Erythroblast (primary cell): ENCODE measurements around the gene EIF4B.

Experiments used
- DNase-seq, 2 experiments: peaks; one replicate each; lab custom pipeline; 2025; lab: John Stamatoyannopoulos, UW
- GATA1 ChIP-seq: IDR thresholded peaks from 2 replicates; pipeline ENCODE4 v1.6.1; 2011; ENCODE audit warnings: low read depth, mild to moderate bottlenecking, control low read depth, low read length, moderate library complexity
- POLR2A ChIP-seq: IDR thresholded peaks from 2 replicates; pipeline ENCODE4 v1.6.1; 2011; ENCODE audit warnings: mild to moderate bottlenecking, low read length

EIF4B gene

DNA sequence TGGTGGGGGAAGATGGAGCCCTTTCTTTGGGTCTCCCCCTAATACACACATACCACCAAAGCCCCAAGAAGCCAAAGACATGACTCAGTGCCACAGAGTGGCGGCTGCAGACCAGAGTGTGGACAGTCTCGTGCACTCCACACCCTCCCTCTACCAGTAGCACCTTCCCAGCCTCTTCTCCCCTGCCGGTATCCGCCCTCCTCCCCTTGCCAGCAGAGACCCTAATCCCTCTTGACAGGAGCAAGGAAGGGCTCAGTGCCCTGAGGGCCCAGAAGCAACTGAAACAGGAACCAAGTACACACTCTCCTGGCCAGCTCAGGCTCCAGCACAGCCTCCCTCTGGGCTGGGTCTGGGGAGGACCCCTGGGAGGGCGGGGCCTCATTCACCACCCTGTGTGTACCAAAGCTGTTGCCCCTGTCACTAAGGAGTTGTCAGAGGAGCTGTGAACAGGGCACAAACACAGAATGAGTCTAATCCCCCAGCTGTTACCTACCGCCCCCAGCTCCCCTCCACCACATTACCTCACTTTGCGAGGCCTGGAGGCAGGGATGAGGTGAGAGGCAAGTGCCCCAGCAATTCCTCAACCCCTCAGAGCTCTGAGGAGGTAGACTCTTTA, 64.7 kb downstream of the EIF4B start:
- no peak for TF ChIP-seq GATA1
- no peak for TF ChIP-seq POLR2A
- DNase-seq = no peak

DNA sequence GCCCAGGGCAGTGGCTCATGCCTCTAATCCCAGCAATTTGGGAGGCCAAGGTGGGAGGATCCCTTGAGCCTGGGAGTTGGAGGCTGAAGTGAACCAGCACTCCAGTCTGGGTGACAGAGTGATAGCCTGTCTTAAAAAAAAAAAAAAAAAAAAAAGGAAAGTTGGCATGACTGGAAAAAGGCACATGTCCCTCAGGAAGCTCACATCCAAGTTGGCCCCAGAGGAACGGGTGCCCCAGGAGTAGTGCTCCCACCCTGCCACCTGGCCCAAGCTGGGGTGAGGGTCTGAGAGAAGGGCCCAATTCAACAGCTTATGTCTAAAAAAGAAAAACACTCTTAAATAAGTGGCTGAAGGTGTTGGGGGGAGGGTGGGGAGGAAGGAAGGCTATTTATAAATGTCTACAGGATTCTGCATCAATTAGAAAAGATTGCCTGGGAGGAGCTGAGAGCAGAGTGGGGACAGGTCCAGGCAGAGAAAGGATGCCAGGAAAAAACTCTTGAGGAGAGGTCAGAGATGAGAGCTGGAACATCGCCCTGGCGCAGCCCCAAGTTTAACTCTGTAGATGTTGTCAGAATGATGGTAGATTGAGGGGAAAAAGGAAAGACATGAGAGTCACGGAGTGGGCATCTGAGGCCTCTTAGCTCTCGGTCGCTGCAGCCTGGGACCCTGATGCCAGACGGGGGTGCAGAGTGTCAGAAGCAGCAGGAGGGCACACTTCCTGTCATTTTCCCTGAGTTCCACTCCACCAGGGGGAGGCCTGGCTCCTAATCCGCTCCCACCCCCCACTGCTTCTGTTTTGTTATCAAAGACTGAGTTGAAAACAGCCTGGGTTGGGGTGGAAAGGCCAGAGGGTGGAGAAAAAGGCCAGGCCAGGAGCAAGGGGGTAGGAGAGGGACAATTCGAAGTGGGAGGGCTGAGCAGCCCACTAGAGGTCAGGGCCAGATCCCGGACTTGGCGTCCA, 65.6 kb downstream of the EIF4B start:
- no peak for DNase-seq
- TF ChIP-seq GATA1 (no peak), POLR2A (no peak)

DNA sequence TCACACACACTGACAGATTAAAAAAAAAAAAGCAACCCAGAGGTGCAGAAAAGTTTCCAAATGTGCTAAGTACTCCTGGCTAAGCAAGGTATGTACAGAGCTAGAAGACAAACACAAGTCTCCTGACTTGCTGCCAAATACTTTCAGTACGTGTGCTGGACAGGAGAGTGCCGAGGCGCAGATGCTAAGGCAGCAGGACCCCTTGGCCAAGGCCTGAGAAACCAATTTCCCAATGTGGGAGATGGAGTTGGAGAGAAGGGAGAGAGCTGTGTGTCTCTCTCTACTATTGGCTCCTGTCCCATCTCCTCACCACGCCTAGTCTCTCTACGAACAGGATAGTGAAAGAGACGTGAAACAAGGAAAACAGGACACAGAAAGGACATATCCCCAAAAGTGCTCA, 67.6 kb downstream of the EIF4B start:
- DNase-seq = no peak
- TF ChIP-seq GATA1 (no peak), POLR2A (no peak)

DNA sequence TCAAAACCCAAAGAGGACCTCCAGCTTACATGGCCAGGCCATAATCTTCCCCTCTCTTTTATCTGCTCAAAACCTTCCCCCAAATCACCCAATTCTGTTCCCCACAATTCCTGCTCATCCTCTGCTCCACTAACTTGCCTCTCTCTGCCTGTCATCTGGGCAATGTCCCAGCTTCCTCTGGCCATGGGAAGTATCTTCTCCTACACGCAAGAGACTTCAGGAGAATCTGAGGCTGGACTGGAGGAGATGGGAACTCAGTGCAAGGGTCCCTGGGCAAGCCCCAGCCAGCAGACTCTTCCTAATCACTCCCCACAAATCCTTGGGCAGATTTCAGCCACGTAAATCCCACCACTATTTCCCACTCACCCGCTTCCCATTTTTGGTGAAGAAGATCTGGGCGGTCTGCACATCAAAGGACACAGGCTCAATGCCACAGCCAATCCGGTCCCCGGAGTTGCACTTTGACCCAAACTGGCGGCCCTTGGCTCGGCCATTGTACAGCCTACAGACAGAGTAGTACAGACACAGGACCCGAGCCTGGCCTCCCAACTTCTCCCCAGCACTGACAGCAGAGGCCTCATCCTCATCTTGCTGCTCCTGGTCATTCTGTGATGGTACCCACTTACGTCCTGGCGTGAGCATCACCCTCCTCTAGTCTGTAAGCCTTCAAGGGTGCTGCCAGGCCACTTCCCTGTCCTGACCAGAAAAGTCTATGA, 68.2 kb downstream of the EIF4B start:
- TF ChIP-seq POLR2A (no peak), GATA1 (no peak)
- no peak for DNase-seq

DNA sequence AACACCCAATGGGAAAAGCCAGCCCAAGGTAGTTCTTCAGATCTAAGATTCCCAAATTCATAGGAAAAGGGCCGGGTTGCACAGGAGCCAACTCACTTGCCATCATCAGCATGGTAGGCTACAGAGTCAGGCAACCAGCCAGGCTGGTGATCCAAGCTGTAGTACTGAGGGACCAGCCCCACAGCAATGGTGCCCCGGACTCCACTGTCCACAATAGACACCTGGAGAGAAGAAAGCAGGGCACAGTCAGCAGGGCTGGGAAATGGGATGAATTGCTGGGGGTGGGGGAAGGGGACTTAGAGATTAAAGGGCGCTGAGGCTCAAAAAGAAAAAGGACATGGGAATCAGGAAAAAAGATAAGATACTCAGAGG, 68.7 kb downstream of the EIF4B start:
- TF ChIP-seq POLR2A = no peak
- TF ChIP-seq GATA1 = no peak

DNA sequence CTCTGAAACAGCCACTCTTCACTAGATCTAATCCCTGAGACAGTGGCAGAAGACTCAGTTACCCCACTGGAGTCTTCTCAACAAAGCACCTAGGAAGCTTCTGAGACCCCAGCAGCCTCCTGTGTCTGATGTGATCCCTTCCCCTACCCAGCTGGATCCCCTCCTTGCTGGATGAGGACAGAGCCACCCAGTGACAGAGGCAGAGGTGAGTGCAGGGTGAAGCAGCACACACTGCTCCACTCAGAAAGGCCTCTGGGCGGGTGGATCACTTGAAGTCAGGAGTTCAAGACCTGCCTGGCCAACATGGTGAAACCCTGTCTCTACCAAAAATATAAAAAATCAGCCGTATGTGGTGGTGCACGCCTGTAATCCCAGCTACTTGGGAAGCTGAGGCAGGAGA, 70.2 kb downstream of the EIF4B start:
- no peak for DNase-seq
- no peak for TF ChIP-seq POLR2A
- TF ChIP-seq GATA1 = no peak

More for the DNA sequence above, 68.7 kb downstream of the EIF4B start:
- no peak for DNase-seq

DNA sequence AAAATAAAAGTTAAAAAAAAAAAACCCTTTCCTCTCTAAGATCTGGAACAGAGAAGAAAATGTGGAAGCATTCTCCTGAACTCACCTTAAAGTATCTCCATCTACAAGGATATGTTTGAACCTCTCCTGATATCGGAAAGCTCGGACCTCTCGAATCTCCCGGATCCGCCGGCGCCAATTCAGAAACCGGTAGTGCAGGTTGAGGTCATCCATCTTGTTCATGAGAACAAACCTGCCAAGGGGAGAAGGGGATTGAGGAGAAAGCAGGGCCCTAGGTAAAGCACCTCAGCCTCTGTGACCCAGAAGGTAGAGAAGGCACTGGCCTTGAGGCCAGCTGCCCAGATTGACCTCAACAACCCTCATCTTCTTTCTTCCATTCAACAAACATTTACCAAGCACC, 70.8 kb downstream of the EIF4B start:
- TF ChIP-seq POLR2A = no peak

DNA sequence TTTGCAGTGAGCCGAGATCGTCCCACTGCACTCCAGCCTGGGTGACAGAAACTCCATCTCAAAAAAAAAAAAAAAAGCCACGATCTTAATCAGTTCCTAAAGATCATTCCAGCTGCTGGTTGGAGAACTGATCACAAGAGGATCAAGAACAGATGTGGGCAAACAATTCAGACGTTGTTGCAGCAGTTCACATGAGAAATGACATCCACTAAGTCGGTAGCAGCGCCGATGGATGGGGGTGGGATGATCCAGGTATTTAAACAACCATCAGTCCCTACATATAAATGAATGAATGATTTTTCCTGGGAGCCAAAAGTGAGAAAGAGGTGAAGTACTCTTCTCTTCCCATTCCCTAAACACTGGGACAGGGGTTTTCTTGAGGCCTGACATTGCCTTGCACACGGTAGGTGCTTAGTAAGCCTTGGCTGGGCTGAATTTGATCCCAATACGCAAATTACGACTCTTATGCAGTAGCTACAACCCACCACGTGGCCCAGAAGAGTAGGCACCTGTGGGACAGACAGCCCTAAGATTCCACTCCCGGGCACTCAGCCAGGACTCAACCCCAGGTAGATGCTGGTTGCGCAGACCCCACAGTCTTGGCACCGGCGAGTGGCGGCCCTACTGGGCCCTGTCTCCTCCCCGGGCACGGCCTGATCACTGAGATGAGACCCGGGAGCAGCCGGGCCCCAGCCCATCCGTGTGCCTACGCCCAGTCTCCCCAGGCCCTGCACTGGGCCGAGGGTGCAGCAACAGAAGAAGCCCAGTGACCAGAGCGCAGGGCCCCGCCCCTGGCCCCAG, 72.4 kb downstream of the EIF4B start:
- DNase-seq = no peak
- no peak for TF ChIP-seq GATA1
- TF ChIP-seq POLR2A = no peak

More for the DNA sequence above, 70.8 kb downstream of the EIF4B start:
- DNase-seq = no peak

DNA sequence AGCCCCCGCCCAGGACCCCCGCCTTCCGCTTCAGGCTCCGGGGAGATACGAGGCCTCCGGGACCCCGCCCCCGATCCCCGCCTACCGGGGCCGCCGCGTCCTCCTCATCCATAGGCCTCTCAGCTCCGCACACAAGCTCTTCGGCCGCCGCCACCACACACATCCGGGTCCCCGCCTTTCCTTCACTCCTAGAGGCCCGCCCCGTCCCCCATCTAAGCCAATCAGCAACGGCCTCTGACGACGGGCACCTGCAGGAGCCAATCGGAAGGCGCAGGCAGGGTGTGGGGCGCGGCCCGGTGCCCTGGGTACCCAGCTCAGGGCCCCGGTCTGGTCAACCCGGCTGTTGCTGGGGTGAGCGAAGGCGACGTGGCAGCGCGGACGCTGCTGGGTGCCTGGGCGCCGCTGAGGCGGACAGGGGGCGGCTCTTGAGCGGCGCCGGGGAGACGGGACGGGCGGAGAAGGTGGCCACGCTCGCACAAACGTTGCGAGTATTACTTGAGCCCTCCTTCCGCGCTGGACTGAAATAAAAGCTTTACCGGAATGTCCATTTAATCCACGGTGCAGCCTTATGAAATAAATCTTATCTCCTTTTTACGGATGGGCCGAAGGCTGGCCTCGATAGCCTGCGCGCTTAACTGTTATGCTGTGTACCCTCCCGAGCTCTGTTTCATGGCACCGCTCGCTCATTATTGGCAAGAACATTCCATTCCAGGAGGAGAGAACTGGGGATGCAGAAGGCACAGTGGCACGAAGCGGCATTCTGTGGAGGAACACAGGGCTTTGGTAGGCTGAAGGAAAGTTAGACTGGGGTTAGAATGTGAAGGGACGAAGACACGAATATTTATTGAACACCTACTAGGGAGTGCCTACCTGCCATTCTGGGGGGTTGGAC, 73.2 kb downstream of the EIF4B start, which contains the start of gene SPRYD3:
TSS of gene SPRYD3 (minus strand) at position 165 of the 892 bp plus-strand sequence. CDS start at position 108, 57 bp downstream.
- DNase-seq = peak; percentile 97 to 98
- TF ChIP-seq GATA1 (no peak), POLR2A (peak; percentile 81)

DNA sequence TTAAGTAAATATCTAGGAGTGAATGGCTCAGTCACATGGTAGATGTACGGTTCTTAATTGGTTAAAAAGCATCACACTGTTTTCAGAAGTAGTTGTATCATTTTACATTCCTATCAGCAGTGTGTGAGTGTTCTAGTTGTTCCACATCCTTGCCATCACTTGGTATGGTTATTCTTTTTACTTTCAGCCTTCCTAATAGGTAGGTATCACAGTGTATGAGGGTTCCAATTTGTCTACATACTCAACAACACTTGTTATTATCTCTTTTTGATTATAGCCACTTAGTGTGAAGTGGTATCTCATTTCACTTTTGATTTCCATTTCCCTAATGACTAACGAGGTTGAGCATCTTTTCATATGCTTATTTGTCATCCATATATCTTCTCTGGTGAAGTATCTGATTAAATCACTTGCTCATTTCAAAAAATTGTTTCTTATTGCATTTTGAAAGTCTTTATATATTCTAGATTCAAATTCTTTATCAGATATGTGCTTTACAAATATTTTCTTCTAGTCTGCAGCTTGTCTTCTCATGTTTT, 76.5 kb downstream of the EIF4B start:
- no peak for DNase-seq
- TF ChIP-seq GATA1 (no peak), POLR2A (no peak)

DNA sequence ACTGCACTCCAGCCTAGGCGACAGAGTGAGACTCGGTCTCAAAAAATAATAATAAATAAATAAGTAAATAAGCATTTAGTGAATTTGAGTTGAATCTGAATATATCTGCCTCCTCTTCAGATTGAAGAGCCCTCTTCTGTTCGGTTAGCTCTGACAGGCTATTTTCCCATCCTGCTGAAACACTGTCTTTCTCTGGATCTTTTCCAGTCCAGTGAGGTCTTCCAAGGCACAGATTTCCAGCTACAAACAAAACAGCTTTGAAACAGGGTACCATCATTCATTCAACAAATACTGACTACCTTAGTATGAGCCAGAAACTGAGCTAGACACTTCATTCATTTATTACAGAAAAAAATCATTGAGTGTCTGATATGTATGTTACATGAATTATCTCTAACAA, 80.1 kb downstream of the EIF4B start:
- TF ChIP-seq GATA1 = no peak
- no peak for TF ChIP-seq POLR2A
- no peak for DNase-seq

DNA sequence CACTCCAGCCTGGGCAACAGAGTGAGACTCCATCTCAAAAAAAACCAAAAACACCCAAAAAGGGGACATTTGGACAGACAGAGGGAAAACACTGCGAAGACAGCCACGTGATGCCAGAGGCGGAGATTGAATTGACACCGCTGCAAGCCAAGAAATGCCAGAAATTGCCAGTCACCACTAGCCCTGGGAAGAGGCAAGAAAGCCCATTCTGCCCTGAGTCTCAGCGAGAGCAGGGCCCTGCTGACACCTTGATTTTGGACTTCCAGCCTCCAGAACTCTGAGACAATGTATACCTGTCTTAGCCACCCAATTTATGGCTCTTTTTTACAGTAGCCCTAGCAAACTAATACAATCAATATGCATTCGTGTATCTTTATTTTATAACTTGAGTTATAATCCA, 83.8 kb downstream of the EIF4B start:
- TF ChIP-seq POLR2A (no peak), GATA1 (no peak)
- no peak for DNase-seq

DNA sequence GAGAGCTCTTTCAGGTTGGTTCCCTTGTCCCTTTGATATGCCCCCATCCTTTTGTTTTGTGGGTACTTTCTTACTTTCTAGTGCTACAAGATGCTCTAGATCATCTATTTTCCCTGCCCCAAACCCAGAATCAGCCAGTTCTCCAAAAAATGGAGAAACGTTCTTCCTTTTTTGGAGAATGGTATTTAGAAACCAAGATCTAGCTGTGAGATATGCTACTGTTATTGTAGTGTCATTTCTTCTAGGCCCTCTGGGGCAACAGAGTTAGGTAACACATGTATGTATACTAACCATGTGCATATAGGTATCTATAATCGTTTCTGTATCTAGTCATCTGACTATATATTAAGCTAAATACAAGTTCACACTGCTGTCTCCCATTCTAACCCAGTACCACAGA, 84.3 kb downstream of the EIF4B start:
- TF ChIP-seq GATA1 (no peak), POLR2A (no peak)
- no peak for DNase-seq
